Activated T-helper 17 cell treated with anti-CD3 and anti-CD28 coated beads, Interleukin-2, amount 50 U/mL, for 72 hours (primary cell): Measurements from ENCODE around the gene BMPR1A. TPM values are rescaled to one million over a fixed set of nuclear protein-coding genes. Genes with fewer than 3 reads are reported as not detected.
A peak's percentile ranks its signal among the peaks of the same experiment; 100 is the strongest.

Experiments
- ATAC-seq: fragments of 150-1000 bp; cut with Tn5 transposase; replicated peaks from 2 replicates; pipeline ENCODE4 v1.10.0; 2021; ENCODE audit warnings: mild to moderate bottlenecking, moderate library complexity
- H3K27ac Mint-ChIP-seq: one replicate; pipeline ENCODE4 v1.8.0; 2022; ENCODE audit warnings: mixed read lengths
- H3K27me3 Mint-ChIP-seq: one replicate; pipeline ENCODE4 v1.8.0; 2022; ENCODE audit warnings: mixed read lengths
- H3K36me3 Mint-ChIP-seq: one replicate; pipeline ENCODE4 v1.8.0; 2022; ENCODE audit warnings: low read depth, mild to moderate bottlenecking, mixed read lengths
- H3K4me1 Mint-ChIP-seq: one replicate; pipeline ENCODE4 v1.8.0; 2022; ENCODE audit warnings: mixed read lengths
- H3K4me3 Mint-ChIP-seq: one replicate; pipeline ENCODE4 v1.8.0; 2022; ENCODE audit warnings: mild to moderate bottlenecking, mixed read lengths
- H3K9me3 Mint-ChIP-seq: one replicate; pipeline ENCODE4 v1.8.0; 2022; ENCODE audit warnings: mixed read lengths
- total RNA-seq, 2 donors: library from RNA; stranded (reverse); gene quantifications; one replicate each; pipeline ENCODE4 v1.2.3, GENCODE V29; 2022

The BMPR1A gene
- total RNA-seq, 2 donors from 2014 or later, result 11.1 to 14.4 TPM

- H3K36me3 Mint-ChIP-seq, result no peaks in the 10 kb centered on the region
- peaks cover 15% of the 10 kb centered on the region for H3K4me1 Mint-ChIP-seq
- no peak overlapping the region for H3K27ac Mint-ChIP-seq
- no peak overlapping the region for H3K4me3 Mint-ChIP-seq
- H3K9me3 Mint-ChIP-seq, result no peaks in the 10 kb centered on the region
- no peaks in the 10 kb centered on the region for H3K27me3 Mint-ChIP-seq
- ATAC-seq, result no peak
Measured at GRCh38 chr10:86961481-86962091, 205.2 kb downstream of the BMPR1A start.

DNA sequence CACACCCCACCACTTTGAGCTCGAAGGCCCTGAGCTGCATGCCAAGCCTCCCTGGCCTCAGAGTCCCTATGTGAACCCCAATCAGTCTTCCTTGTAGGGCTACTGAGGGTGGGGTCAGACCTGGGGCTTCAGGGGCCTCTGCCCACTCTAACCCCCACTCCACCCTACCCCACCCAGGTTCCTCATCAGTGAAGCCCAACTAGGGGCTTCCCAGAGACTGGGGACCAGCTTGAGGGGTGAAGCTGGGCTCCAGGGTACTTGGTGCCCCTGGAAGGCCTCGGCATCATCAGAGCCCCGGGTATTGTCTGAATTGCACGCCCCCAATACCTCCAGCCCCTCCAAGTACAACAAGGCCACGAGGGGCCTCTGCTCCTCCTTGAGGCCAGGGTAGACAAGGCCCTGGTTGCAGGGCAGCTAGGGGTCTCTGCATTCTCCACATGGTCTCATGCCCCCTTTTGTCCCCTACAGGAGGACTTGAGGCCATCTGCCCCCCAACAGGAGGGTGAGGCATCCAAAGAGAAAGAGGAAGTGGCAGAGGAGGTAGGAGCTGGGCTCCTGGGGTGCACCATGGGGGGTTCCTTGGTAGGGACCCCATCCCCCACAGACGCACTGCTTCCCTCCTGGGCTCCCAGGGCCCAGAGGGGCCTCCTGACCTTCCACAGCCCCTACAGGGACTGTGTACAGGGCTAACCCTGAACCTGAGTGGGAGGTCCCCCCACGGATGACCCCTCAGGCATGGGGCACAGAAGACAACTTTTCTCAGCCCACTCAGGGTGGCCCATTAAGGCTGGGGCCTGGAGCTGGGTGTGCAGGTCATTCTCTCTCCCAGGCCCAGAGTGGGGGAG is 205.9 kb downstream of the BMPR1A start:
- ATAC-seq, result no peak
- no peak overlapping the region for H3K4me3 Mint-ChIP-seq
- no peak overlapping the region for H3K27ac Mint-ChIP-seq
- peaks cover 17% of the 10 kb centered on the region for H3K4me1 Mint-ChIP-seq
- no peaks in the 10 kb centered on the region for H3K9me3 Mint-ChIP-seq
- H3K27me3 Mint-ChIP-seq, result no peaks in the 10 kb centered on the region
- H3K36me3 Mint-ChIP-seq, result no peaks in the 10 kb centered on the region

- Mint-ChIP-seq H3K4me1 (peaks cover 17% of the 10 kb centered on the region), H3K4me3 (no peak overlapping the region), H3K27me3 (no peaks in the 10 kb centered on the region), H3K9me3 (no peaks in the 10 kb centered on the region), H3K27ac (no peak overlapping the region), H3K36me3 (no peaks in the 10 kb centered on the region)
- no peak for ATAC-seq
Measured at GRCh38 chr10:86962981-86963310, 206.5 kb downstream of the BMPR1A start.

DNA sequence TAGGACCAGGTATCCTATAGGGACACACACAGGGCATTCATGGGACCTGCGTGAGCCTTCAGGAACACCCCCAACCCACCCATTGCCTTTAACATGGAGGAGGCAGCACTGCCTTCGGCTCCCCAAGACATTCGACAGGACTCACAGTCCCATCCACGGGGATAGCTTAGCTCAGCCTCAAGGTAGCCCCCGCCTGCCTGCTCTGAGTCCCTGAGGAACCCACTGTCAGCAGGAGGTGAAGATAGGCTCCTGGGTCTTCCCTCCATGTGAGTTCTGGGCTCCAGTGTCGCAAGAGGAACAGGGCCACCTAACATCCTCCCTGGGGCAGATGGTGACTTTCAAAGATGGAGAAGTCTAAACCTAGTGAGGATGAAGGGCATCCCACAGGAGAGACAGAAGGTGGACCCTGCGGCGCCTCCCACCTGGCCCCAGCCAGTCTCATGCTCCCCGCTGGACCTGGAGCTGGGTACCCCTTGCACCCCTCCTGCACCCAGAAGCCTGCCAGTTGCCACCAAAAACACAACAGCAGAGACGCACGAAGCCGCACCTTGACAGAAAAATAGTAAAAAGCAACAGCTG is 207.0 kb downstream of the BMPR1A start:
- Mint-ChIP-seq H3K27me3 (no peaks in the 10 kb centered on the region), H3K9me3 (no peaks in the 10 kb centered on the region), H3K27ac (no peak overlapping the region), H3K4me1 (peaks cover 17% of the 10 kb centered on the region), H3K36me3 (no peaks in the 10 kb centered on the region), H3K4me3 (no peak overlapping the region)
- ATAC-seq, result no peak

DNA sequence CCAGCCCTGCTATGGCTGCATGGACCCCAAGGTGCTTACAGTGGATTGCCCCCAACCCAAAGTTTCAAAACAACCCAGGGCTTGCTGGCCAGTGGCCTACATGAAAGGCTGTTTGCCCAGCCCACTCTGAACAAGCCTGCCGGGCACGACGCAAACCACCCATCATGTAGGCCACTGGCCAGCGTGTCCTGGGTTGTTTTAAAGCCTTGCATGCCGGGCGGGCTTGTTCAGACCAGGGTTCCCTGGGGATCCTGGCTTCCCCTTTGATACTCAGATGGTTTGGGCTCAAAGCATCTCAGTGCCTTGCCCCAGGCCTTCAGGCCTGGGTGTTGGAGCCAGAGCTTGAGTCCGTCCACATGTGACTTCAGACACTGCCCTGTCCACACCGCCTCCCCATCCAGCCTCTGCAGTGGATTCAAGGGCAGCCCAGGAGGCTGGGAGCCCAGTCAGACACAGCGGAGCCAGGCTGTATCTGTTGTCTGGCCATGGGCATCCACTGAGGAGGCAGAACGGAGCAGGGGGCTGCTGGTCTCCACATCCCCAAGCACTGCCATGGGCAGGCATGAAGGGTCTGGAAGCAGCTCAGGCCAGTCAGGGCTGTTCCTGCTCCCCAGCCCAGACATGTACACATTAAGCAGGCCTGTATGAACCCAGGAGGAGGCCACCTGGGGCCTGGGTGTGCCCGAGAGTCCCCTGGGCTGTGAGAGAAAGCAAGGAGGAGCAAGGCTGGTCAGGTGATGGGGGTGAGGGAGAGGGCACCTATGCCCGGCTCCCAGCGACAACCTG is 207.8 kb downstream of the BMPR1A start:
- Mint-ChIP-seq H3K27ac (no peak overlapping the region), H3K4me3 (no peak overlapping the region), H3K27me3 (no peaks in the 10 kb centered on the region), H3K4me1 (peaks cover 17% of the 10 kb centered on the region), H3K9me3 (no peaks in the 10 kb centered on the region), H3K36me3 (no peaks in the 10 kb centered on the region)
- ATAC-seq, result no peak

GRCh38 chr10:86964847-86965190 is 208.4 kb downstream of the BMPR1A start:
- no peaks in the 10 kb centered on the region for H3K36me3 Mint-ChIP-seq
- H3K27me3 Mint-ChIP-seq, result no peaks in the 10 kb centered on the region
- no peak overlapping the region for H3K4me3 Mint-ChIP-seq
- H3K4me1 Mint-ChIP-seq, result peaks cover 17% of the 10 kb centered on the region
- ATAC-seq, result no peak
- H3K27ac Mint-ChIP-seq, result peak overlapping the region; percentile 48
- H3K9me3 Mint-ChIP-seq, result no peaks in the 10 kb centered on the region

DNA sequence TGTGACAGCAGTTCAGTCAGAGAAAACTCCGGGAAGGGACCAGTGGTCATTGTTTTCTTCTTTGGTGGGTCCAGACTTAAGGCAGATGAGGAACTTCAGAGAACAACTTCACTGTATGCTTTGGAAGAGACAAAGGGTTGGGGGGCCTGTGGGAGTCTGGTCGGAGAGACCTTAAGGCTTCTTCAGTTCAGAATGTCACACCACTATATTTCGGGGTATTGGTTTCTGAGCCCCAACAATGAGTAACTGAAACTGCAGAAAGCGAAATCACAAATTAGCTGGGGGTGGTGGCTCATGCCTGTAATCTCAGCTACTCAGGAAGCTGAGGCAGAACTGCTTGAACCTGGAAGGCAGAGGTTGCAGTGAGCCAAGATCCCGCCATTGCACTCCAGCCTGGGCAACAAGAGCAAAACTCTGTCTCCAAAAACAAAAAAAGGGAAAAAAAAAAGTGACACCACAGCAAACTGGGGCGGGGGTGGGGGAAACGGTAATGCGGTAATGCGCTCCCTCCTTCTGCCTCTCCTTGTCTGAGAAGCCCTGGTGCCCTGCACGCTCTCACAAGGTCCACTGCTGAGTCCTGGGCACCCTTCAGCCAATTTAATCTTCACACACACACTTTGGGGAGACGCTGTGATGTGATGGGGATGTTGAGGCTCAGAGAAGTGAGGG is 209.7 kb downstream of the BMPR1A start:
- Mint-ChIP-seq H3K4me1 (peaks cover 13% of the 10 kb centered on the region), H3K9me3 (no peaks in the 10 kb centered on the region), H3K27me3 (no peaks in the 10 kb centered on the region), H3K36me3 (no peaks in the 10 kb centered on the region), H3K27ac (peak overlapping the region; percentile 68), H3K4me3 (peak overlapping the region; percentile 71)
- peak; percentile 10 for ATAC-seq

GRCh38 chr10:86967481-86967941 is 211.1 kb downstream of the BMPR1A start:
- Mint-ChIP-seq H3K4me1 (peaks cover 19% of the 10 kb centered on the region), H3K27ac (no peak overlapping the region), H3K27me3 (no peaks in the 10 kb centered on the region), H3K9me3 (no peaks in the 10 kb centered on the region), H3K36me3 (no peaks in the 10 kb centered on the region), H3K4me3 (no peak overlapping the region)
- no peak for ATAC-seq

- no peaks in the 10 kb centered on the region for H3K36me3 Mint-ChIP-seq
- H3K4me1 Mint-ChIP-seq, result peaks cover 22% of the 10 kb centered on the region
- H3K27me3 Mint-ChIP-seq, result no peaks in the 10 kb centered on the region
- H3K27ac Mint-ChIP-seq, result no peak within 1 kb of the TSS
- no peak for ATAC-seq
- no peaks in the 10 kb centered on the region for H3K9me3 Mint-ChIP-seq
- H3K4me3 Mint-ChIP-seq, result peak within 1 kb of the TSS; percentile 23
Measured at GRCh38 chr10:86968271-86968993, 212.0 kb downstream of the BMPR1A start, which contains the start of gene ADIRF. ADIRF (plus strand) TSS chr10:86968482; CDS start chr10:86968545, 63 bp downstream.

- Mint-ChIP-seq H3K4me3 (peak overlapping the region; percentile 23), H3K4me1 (peaks cover 22% of the 10 kb centered on the region), H3K9me3 (no peaks in the 10 kb centered on the region), H3K27me3 (no peaks in the 10 kb centered on the region), H3K36me3 (no peaks in the 10 kb centered on the region), H3K27ac (no peak overlapping the region)
- no peak for ATAC-seq
Measured at GRCh38 chr10:86968994-86969355, 212.6 kb downstream of the BMPR1A start.

- peaks cover 22% of the 10 kb centered on the region for H3K4me1 Mint-ChIP-seq
- ATAC-seq, result no peak
- H3K27ac Mint-ChIP-seq, result no peak overlapping the region
- no peaks in the 10 kb centered on the region for H3K9me3 Mint-ChIP-seq
- H3K4me3 Mint-ChIP-seq, result peak overlapping the region; percentile 23
- no peaks in the 10 kb centered on the region for H3K36me3 Mint-ChIP-seq
- no peaks in the 10 kb centered on the region for H3K27me3 Mint-ChIP-seq
Measured at GRCh38 chr10:86969421-86970041, 213.1 kb downstream of the BMPR1A start.

DNA sequence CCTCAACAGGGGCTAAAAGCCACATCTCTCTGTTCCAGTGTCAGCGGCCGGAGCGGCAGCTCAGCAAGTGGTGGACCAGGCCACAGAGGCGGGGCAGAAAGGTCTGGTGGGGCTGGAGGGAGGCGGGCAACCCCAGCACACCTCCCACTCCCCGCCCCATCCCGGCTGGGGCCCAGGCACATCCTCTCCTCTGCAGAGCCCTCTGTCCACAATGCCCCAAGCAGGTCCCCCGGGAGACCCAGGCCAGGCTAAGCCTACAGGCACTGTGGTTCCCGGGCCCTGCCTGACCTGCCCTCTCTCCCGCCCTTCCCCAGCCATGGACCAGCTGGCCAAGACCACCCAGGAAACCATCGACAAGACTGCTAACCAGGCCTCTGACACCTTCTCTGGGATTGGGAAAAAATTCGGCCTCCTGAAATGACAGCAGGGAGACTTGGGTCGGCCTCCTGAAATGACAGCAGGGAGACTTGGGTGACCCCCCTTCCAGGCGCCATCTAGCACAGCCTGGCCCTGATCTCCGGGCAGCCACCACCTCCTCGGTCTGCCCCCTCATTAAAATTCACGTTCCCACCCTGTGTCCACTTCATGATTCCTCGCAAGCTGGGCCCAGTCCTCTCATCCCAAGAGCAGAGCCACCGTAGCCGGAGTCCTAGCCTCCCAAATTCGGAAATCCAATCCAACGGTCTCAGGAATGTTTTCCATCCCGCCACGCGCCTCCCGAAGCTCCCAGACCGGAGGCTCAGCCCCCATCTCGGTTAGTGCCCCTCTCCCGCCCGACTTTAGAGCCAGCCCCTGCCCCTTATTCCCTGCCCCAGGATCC is 214.0 kb downstream of the BMPR1A start:
- Mint-ChIP-seq H3K4me1 (peaks cover 21% of the 10 kb centered on the region), H3K4me3 (peak overlapping the region; percentile 80), H3K27me3 (no peaks in the 10 kb centered on the region), H3K27ac (peak overlapping the region; percentile 73), H3K36me3 (no peaks in the 10 kb centered on the region), H3K9me3 (no peaks in the 10 kb centered on the region)
- ATAC-seq, result no peak

GRCh38 chr10:86970982-86971231 is 214.5 kb downstream of the BMPR1A start:
- no peak for ATAC-seq
- no peaks in the 10 kb centered on the region for H3K36me3 Mint-ChIP-seq
- H3K9me3 Mint-ChIP-seq, result no peaks in the 10 kb centered on the region
- H3K4me1 Mint-ChIP-seq, result peaks cover 16% of the 10 kb centered on the region
- H3K4me3 Mint-ChIP-seq, result peak overlapping the region; percentile 80
- H3K27ac Mint-ChIP-seq, result peak overlapping the region; percentile 73
- H3K27me3 Mint-ChIP-seq, result no peaks in the 10 kb centered on the region
